Adipose tissue (tissue), 3 donors: Measurements from ENCODE around the gene GASK1B. TPM values are rescaled to one million over a fixed set of nuclear protein-coding genes. Genes with fewer than 3 reads are reported as not detected.

Experiments
- H3K27ac ChIP-seq: one replicate; pipeline ENCODE4 v1.5.1; 2013; ENCODE audit warnings: low read depth, low read length
- WGBS, 3 donors: extraction: QIAGEN DNeasy Blood & Tissue Kit; methylation state at CpG; one replicate each; pipeline ENCODE4 v1.1.7; 2013; 5-methylcytosine and 5-hydroxymethylcytosine counted together
- polyA plus RNA-seq, 3 donors: library from polyadenylated mRNA; stranded (reverse); fragments of 200-250 nt; gene quantifications; one replicate each; pipeline ENCODE4 v1.2.3, GENCODE V29; 2013
- donor health status: healthy with polysubstance abuse.
- donor health status: Bipolar disorder and iron deficiency.
- donor health status: healthy.

The GASK1B gene
- polyA plus RNA-seq = 10 to 100 TPM in 2 of 3 donors, 1 to 10 TPM in 1; 4.0 to 25.3 (median 25.1) TPM

GRCh38 chr4:158172261-158173258, at the start of gene GASK1B:
TSS of gene GASK1B (minus strand) at chr4:158173025. CDS start at chr4:158171375, 1,650 bp downstream.
- 4 to 7% (median 5%) methylated on average over 12 of the region's 12 CpGs for WGBS, 3 donors
- no peak within 1 kb of the TSS for H3K27ac ChIP-seq

GRCh38 chr4:158219623-158220022, 46.8 kb upstream of the GASK1B start:
- H3K27ac ChIP-seq = no peak overlapping the region
- WGBS, 3 donors = 85 to 91% (median 89%) methylated on average over 1 of the region's 1 CpG

GRCh38 chr4:158217763-158218162, 44.9 kb upstream of the GASK1B start:
- H3K27ac ChIP-seq = no peak overlapping the region
- 76 to 87% (median 85%) methylated on average over 5 of the region's 5 CpGs for WGBS, 3 donors

- H3K27ac ChIP-seq = no peak overlapping the region
- 87 to 100% (median 97%) methylated on average over 1 of the region's 1 CpG for WGBS, 3 donors
Observed at GRCh38 chr4:158214856-158215255, 42.0 kb upstream of the GASK1B start.

- H3K27ac ChIP-seq = no peak overlapping the region
- WGBS, 3 donors = 78 to 93% (median 89%) methylated on average over 2 of the region's 2 CpGs
Observed at GRCh38 chr4:158213466-158213865, 40.6 kb upstream of the GASK1B start.

GRCh38 chr4:158211222-158211621, 38.4 kb upstream of the GASK1B start:
- no peak overlapping the region for H3K27ac ChIP-seq
- 16 to 50% (median 32%) methylated on average over 3 of the region's 3 CpGs for WGBS, 3 donors

- H3K27ac ChIP-seq = no peak within 1 kb of the TSS
- 9 to 10% (median 9%) methylated on average over 34 of the region's 34 CpGs for WGBS, 3 donors
Observed at GRCh38 chr4:158209825-158210807, 37.3 kb upstream of the GASK1B start, which contains the start of gene TMEM144. TSS of gene TMEM144 (plus strand) at chr4:158210486. CDS start at chr4:158212668, 2,182 bp downstream.

- WGBS, 3 donors = 54 to 85% (median 64%) methylated on average over 5 of the region's 5 CpGs
- H3K27ac ChIP-seq = no peak overlapping the region
Observed at GRCh38 chr4:158208963-158209640, 36.3 kb upstream of the GASK1B start.

- 97 to 99% (median 97%) methylated on average over 3 of the region's 3 CpGs for WGBS, 3 donors
- H3K27ac ChIP-seq = no peak overlapping the region
Observed at GRCh38 chr4:158203929-158204328, 31.1 kb upstream of the GASK1B start.

GRCh38 chr4:158203436-158203835, 30.6 kb upstream of the GASK1B start:
- WGBS, 3 donors = 59 to 86% (median 60%) methylated on average over 2 of the region's 2 CpGs
- H3K27ac ChIP-seq = no peak overlapping the region

GRCh38 chr4:158202481-158202880, 29.7 kb upstream of the GASK1B start:
- no peak overlapping the region for H3K27ac ChIP-seq
- WGBS, 3 donors = 19 to 81% (median 22%) methylated on average over 1 of the region's 1 CpG

GRCh38 chr4:158201876-158202275, 29.1 kb upstream of the GASK1B start:
- no peak overlapping the region for H3K27ac ChIP-seq

GRCh38 chr4:158201322-158201721, 28.5 kb upstream of the GASK1B start:
- 95 to 97% (median 97%) methylated on average over 4 of the region's 4 CpGs for WGBS, 3 donors
- H3K27ac ChIP-seq = no peak overlapping the region

GRCh38 chr4:158200214-158200613, 27.4 kb upstream of the GASK1B start:
- 88 to 97% (median 92%) methylated on average over 3 of the region's 3 CpGs for WGBS, 3 donors

GRCh38 chr4:158197194-158197776, 24.5 kb upstream of the GASK1B start:
- 66 to 94% (median 90%) methylated on average over 5 of the region's 5 CpGs for WGBS, 3 donors

More at GRCh38 chr4:158200214-158200613, 27.4 kb upstream of the GASK1B start:
- no peak overlapping the region for H3K27ac ChIP-seq

GRCh38 chr4:158195297-158195696, 22.5 kb upstream of the GASK1B start:
- no peak overlapping the region for H3K27ac ChIP-seq
- 88 to 93% (median 90%) methylated on average over 1 of the region's 1 CpG for WGBS, 3 donors

More at GRCh38 chr4:158197194-158197776, 24.5 kb upstream of the GASK1B start:
- H3K27ac ChIP-seq = no peak overlapping the region

- WGBS, 3 donors = 32 to 39% (median 37%) methylated on average over 3 of the region's 3 CpGs
- no peak overlapping the region for H3K27ac ChIP-seq
Observed at GRCh38 chr4:158193171-158193749, 20.4 kb upstream of the GASK1B start.
